NCI-H2171 treated with DMSO at 0.1 percent for 48 hours (cell line): Measurements from ENCODE around the gene NDUFAF2.
"Not testable (repeated sequence)": the region's sequence is repeated elsewhere in the genome, so short reads cannot be mapped to it uniquely, and the experiment has no call there.

Experiments used
- DNase-seq: peaks from one replicate; lab custom pipeline; 2025; lab: John Stamatoyannopoulos, UW

Gene NDUFAF2

DNA sequence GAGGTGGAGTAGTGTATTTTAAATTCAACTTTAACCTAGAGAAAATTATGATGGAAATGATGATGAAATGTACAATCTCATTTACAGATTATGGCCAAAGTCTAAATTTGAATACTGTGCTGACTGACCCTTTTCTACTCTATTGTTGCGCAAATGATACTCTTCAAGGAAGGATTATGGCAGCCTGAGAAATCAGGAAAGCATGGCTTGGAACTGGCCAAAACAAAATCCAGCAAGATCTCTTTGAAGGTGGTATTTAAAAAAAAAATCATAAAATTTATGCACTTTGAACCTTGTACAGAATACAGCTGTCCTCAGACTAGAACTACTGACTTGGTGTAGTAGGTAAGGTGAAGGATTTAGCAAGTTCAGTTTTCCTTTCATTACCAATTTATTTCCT lies 105.3 kb downstream of the NDUFAF2 start:
- DNase-seq, result no peak

DNA sequence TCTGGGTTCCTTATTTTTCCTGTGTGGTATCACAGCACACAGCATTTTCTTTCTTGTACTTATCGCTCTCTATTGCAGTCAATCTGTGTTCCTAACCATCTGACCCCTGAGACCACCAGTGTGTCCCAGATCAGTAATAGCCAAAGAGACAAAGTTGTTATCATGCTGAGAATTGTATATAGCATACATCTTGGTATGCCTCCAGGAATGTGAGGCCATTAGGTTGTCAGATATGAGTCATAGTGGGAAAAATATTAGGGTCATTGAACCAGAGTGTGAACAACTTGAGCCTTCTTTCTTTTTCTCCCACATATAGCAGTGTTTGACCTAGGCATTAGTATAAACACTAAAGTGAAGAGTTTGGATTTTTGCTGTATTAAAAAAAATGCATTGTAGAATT lies 106.3 kb downstream of the NDUFAF2 start:
- DNase-seq, result no peak

DNA sequence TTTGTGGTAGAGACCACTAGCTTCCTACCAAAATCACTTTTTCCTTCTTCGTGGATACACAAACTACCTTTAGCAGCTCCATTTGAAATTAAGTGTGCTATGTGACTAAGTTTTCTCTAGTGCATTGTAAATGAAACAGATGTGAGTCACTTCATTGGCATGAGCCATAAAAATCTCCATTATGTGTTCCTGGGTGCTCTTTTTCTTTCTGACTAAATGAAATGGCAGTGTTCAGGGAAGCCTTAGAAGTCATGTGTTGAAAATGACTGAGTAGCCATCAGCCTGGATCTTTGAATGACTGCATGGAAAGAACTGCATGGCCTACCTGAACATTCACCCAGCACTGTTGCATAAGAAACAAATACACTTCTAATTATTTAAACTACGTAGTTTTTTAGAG lies 107.9 kb downstream of the NDUFAF2 start:
- no peak for DNase-seq

DNA sequence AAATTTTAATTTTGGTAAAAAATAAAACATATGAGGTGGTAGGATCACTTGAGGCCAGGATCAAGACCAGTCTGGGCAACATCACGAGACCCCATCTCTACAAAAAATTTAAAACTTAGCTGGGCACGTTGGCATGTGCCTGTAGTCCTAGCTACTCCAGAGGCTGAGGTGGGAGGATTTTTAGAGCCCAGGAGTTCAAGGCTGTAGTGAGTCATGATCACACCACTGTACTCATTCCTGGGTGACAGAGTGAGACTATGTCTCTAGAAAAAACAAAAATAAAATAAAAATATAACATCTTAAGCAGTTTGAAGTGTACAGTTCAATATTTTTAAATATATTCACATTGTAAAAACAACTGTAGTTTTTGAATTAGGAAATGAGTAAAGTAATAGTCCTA lies 108.9 kb downstream of the NDUFAF2 start:
- DNase-seq, result no peak

DNA sequence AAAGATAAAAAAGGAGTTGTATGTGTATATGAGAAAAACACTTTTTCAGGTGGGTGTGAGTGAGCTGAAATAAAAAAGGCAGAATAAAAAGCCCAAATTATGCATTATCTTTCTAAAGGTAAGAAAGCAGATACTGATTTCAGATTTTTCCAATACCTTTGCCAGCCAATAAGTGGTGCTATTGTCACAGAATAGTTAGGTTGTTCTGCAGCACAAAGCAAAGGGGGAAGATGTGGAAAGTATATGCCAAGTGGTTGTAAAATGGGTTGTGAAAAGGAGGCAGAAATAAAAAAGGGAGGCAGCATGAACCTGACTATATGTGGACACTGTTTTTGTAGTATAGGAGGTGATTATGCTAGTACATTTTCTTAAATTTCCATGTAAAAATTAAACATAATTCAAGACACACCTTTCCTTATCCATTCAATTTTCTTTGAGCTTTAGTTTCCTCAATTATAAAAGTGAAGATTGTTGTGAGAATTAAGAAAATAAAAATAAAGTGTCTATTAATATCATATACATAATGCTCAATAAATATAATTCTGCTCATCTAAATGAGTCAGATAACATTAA lies 110.5 kb downstream of the NDUFAF2 start:
- peak; percentile 46 for DNase-seq

DNA sequence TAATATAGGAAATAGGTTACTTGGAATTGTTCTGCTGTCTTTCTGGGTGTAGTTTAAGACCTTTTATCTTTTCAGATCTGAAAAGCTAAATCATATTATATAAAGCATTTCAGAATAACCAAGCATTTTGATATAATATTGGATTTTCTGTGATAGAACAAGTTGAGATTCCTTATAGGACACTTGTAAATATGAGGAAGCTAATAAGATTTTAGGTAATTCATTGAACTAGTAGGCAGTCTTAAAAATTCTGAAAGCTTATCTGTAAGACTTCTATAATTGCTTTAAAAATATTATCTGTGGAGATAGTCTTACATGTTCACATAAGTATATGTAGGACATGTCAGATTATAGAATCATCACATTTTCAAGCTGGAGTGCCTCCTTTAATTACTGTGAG lies 114.5 kb downstream of the NDUFAF2 start:
- DNase-seq, result no peak

DNA sequence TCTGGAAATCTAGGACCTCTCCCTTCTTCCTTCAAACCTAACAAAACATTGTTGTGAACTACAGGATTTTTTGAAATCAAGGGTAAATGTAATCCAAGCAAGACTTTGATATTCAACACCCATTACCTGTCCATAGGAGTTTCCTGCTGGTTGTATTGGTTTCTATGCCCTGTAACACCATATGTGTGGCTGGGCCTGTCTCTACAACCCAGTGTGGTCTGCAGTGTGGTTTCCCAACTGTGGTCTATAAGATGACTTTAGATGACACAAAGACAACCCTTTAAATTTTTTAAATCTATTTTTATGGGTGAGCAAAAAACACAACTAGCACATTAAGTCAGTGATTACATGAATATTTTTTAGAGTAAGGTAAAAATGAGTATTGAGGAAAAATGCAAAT lies 124.1 kb downstream of the NDUFAF2 start:
- DNase-seq, result no peak

DNA sequence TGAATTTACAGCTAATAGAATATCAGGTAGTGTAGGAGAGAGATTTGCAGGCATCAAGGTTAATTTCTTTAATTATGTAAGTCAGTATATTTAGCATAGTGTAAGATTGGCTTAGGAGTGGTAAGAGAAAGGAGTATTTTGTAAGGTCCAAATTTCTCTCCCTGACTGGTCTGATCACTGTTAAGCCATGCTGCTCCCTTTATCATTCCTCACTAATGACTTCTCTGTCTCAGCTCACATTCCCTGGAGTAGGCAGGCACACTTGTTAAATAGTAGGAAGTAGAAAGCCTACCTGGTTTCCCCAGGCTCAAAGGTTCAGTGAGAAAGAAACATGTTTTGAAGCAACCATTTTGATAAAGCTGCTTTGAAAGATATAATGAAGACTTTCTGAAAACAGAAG lies 126.5 kb downstream of the NDUFAF2 start:
- DNase-seq, result no peak

DNA sequence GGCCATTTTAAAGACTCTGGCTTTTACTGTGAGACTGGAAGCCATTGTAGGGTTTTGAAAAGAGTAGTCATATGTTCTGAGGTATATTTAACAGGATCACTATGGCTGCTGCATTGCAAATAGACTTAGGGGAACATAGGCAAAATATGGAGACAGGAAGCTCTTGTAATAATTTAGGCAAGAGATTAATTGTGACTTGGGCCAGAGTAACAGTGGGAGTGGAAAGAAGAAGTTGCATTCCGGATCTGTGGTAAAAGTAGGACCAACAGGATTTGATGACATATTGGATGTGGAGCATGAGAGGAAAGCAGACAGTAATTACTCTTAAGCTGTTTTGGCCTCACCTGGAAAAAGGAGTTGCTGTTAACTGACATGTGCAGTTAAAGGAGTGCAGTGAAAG lies 131.6 kb downstream of the NDUFAF2 start:
- no peak for DNase-seq

DNA sequence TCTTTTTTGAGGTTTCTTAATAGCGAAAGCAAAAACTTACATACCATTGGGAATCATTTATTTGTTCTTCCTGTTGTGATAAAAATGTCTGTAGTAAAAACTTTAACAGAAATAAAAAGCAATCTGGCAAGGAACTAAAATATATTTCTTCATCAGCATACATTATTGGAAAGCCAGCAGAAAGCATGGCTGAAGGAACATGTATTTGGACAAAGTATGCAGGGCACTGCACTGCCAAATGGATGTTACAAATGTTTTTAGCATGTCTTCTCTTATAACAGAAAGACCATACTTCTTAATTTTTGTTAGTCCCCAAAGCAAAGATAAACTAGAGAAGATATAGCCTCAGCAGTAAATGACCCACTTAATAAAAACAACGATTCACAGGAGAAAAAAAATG lies 136.7 kb downstream of the NDUFAF2 start:
- DNase-seq, result no peak

DNA sequence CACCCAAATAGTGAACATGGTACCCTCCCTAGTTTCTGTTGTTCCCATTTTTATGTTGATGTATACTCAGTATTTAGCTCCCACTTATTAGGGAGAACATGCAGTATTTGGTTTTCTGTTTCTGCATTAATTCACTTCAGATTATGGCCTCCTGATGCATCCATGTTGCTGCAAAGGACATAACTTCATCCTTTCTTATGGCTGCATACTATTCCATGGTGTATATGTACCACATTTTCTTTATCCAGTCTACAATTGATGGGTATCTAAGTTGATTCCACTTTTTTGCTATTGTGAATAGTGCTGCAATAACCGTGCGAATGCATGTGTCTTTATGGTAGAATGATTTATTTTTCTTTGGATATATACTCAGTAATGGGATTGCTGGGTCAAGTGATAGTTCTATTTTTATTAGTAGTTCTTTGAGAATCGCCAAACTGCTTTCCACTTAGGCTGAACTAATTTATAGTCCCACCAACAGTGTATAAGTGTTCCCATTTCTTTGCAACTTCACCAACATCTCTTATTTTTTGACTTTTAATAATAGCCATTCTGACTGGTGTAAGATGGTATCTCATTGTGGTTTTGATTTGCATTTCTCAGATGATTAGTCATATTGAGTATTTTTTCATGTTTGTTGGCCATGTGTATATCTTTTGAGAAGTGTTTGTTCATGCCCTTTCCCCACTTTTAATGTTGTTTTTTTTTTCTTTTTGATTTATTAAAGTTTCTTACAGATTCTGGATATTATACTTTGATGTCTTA lies 137.7 kb downstream of the NDUFAF2 start:
- no peak for DNase-seq

DNA sequence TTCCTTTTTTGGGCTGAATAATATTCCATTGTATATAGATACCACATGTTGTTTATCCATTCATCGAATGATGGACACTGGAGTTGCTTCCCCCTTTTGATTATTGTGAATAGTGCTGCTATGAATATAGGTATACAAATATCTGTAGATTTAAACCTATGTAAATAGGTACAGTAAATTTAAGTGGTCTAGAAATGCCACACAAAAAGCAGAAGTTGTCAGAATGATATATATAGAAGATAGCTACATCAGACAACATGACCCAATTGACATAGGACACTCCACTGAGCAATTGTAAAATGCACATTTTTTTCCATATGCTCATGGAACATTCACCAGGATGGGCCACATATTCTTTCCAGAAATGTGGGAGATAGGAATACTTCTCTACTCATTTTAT lies 139.7 kb downstream of the NDUFAF2 start:
- DNase-seq, result no peak

DNA sequence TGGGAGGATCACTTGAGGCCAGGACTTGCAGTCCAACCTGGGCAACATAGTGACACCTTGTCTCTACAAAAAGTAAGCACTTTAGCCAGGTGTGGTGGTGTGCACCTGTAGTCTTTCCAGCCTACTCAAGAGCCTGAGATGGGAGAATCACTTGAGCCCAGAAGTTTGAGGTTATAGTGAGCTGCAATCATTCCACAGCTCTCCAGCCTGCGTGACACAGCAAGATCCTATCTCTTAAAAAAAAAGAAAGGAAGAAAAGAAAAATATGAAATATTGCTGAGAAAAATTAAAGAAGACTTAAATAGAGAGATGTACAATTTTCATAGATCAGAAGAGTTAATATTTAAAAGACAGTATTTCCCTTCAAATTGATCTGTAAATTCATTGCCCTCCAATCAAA lies 140.9 kb downstream of the NDUFAF2 start:
- DNase-seq, result no peak

DNA sequence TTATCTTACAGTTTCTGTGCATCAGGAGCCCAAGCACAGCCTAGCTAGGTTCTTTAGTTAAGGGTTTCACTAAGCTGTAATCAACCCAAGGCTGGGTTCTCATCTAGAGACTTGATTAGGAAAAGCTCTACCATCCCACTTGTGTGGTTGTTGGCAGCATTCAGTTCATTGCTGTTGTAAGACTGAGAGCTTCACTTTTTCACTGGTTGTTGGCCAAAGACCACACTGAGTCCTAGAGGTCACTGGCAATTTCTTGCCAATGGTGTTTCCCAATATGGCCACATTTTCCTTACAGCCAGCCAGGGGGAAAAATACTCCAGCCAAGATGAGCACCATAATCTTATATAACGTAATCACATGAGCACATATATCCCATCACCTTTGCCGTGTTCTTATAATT lies 142.9 kb downstream of the NDUFAF2 start:
- no peak for DNase-seq

DNA sequence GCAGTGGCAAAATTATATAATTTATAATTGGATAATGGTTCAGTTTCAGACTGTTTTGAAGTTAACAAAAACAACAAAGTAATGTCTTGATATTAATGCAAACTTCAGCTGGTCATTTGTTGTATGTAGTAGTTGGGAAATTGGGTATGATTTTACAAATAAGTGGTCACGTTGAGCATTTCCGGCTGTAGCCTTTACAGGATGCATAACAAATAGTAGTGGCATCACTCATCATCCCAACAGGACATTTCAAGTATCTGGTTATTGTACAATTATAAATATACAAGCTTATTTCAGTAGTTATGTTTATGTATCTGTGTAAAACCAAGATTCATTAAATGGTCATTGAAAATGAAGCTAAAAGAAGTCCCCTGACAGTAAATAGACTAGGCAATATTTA lies 144.3 kb downstream of the NDUFAF2 start:
- DNase-seq, result no peak

DNA sequence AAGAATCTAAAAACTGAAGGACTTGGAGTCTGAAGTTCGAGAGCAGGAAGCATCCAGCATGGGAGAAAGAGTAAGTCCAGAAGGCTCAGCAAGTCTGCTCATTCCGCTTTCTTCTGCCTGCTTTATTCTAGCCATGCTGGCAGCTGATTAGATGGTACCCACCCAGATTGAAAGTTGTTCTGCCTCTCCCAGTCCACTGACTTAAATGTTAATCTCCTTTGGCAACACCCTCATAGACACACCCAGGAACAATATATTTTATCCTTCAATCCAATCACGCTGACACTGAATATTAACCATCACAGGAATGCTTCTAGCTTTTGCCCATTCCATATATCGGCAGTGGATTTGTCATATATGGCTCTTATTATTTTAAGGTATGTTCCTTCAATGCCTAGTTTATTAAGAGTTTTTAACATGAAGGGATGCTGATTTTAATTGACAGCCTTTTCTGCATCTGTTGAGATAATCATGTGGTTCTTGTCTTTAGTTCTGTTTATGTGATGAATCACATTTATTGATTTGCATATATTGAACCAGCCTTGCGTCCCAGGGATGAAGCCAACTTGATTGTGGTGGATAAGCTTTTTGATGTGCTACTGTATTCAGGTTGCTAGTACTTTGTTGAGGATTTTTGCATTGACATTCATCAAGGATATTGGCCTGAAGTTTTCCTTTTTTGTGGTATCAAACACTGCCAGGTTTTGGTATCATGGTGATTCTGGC lies 148.2 kb downstream of the NDUFAF2 start:
- not testable (repeated sequence) for DNase-seq

DNA sequence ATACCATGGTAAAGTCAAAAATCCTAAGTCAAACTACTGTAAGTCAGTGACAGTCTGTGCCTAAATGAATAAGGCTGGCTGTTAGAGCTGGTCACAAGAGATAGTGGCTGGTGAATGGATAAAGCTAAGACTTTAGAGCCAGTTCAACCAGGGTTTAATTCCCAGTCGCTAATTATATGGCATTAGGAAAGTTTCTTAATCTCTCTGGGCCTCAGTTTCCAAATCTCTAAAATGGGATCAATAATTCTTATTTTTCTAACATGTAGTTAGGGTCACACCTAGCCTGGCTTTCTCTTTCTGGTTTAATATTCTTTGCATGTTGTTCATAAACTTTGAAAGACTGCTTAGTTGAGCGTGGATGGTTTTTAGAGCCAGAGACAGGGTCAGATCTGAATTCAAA lies 152.5 kb downstream of the NDUFAF2 start:
- no peak for DNase-seq

DNA sequence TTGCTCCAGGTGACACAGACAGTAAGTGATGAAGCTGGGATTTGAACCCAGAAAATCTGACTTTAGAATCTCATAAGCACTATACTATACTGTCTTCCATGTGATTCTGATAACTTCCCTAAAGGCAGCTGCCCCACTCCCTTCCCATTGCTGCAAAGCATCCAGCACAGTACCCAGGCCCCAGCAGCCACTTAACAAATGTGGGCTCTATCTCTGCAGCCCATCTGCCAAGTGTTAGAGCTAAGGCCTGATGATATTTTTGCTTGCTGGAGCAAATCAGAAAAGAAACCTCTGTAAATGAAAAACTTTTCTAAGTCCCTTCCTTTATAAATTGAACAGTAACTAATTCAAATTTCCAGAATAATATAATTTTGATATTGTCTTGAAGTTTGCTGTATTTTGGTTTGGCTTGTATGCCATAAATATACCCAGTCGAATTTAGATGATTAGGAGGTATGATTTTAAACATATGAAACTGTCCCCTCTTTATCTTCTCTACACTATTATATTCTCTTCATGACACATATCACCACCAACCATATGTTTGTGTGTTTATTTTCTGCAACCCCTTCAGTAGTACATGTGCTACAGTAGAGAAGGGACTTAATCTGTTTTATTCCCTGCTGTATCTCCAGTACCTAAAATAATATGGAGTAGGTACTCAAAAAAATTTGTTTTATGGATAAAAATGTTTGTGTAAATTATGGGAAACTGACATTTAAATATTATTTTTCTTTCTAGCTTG lies 153.4 kb downstream of the NDUFAF2 start:
- no peak for DNase-seq

DNA sequence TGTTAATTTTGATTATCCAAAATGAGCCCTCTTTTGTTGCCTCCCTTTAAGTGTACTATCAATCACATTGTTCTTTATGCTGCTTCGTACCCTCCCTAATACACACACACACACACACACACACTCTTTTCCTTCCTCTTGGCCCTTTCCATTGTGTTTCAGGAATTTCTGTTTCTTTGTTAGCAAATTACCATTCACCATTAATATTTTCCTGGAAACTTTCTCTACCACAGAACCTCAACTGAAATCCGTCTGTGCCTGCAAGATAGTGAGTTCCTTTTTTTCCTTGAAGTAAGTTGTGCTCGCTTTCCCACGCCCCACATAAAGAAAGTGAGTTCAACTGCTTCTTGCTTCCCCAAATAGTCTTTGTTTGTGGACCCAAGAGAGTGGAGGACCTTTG lies 155.4 kb downstream of the NDUFAF2 start:
- no peak for DNase-seq

DNA sequence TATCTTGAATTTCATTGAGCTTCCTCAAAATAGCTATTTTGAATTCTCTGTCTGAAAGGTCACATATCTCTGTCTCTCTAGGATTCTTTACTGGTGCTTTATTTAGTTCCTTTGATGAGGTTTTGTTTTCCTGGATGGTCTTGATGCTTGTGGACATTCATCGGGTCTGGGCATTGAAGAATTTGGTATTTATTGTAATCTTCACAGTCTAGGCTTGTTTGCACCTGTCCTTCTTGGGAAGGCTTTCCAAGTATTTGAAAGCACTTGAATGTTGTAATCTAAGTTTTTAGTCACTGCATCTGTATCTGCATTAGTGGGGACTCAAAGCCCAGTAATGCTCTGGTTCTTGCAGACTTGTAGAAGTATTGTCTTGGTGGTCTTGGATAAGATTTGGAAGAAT lies 169.4 kb downstream of the NDUFAF2 start:
- DNase-seq, result no peak

DNA sequence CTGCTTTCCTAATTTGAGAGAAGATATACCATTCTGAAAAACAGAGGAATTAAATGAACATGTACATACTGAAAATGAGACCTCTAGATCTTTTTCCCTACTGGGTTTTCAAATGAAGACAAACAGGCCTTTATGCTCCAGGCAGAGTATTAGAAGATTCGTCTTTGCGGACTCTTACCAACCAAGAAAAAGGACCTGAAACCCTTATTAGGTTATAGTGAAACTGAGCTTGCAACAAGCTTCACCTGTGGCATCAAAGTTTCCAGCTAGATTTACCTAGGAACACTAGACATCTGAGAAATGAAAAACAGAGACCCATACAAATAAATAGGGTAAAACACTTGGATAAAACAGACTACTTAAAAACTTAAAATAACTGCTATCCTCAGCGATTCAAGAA lies 171.0 kb downstream of the NDUFAF2 start:
- no peak for DNase-seq

DNA sequence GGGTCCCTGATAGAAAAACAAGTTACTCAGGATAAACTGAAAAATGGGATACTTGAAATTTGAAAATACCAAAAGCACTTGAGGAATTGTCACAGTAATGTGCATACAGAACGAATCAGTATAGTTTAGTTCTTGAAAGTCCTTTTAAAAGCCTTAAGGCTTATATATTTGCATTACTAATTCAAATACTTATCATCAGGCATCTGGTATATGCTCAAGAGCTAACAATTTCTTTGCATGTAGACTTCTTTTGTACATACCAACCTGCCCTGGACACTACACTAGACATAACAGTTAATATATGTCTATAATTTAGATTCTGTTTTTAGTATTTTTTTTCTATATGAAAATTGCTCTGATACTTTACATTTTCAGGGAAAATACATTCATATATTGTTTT lies 174.1 kb downstream of the NDUFAF2 start:
- no peak for DNase-seq

DNA sequence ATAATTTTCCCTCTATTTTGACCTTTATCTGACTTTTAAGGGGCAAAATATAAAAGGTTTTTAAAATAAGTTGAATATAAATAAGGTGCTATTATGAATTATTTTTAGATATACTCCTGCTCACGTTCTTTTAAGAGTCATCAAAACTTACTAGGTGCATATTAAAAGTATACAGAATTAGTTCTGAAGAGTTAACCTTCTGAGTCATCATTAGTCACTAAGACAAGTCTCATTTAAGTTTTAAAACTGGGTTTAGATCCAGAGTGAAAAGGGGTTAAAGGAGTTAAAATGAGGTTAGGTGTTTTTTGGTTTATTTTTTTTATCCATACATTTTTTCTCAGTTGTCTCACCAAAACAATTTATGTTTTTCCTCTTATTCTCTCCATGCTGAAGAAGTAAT lies 175.5 kb downstream of the NDUFAF2 start:
- no peak for DNase-seq
